LHCN-M2 (cell line): ENCODE measurements around the gene SNU13. TPM values are rescaled to one million over a fixed set of nuclear protein-coding genes. Genes with fewer than 3 reads are reported as not detected.
"Not testable (repeated sequence)": the region's sequence is repeated elsewhere in the genome, so short reads cannot be mapped to it uniquely, and the experiment has no call there.

ENCODE experiments used
- DNase-seq: peaks from one replicate; pipeline ENCODE4 v3.0.0-alpha.2; 2012; ENCODE audit warnings: low read depth
- polyA plus RNA-seq: library from polyadenylated mRNA; unstranded; fragments of >200 nt; gene quantifications from one replicate; pipeline ENCODE4 v1.2.1, GENCODE V29; 2012; ENCODE audit warnings: missing spikeins
- total RNA-seq: library from RNA; depleted of rRNA; stranded (reverse); fragments of >200 nt; gene quantifications from 2 replicates; pipeline ENCODE4 v1.2.3, GENCODE V29; 2014; rRNA removed

Gene SNU13
- total RNA-seq = 135 and 141 TPM in 2 replicates
- polyA plus RNA-seq = 155 TPM

DNA sequence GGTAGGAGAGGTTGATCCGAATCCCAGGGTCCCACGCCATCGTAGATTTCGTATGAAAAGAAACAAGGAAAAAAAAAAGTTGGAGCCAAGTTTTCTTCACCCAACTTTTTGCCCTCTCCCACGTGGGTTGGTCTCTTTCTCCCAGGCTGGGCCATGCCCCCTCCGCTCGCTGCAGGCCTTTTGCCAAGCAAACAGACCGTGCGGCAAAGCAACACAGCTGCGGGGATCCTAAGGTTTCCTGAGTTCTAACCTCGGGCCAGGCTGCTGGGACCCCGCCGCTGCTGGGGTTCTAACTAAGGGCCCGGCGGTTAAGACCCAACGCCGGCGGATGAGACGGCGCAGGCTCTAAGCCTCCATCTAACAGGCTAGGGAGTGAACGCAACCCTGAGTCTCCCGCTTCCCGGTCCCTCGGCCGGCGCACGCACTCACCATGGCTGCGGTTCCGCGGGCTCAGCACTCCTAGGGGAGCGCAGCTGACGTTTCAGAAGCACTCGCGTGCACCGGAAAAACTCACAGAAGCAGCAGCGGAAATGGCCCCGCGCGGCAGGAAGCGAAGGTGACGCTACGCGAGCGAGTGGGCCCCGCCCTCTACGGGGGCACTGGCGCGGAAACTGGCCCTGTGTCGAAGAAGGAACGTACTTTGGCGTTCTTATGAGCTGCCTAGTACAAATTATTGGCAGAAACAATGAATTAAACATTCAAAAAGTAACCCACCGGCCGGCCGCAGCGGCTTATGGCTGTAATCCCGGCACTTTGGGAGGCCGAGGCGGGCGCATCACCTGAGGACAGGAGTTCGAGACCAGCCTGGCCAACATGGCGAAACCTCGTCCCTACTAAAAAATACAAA, at the start of gene SNU13:
Gene SNU13 (minus strand): TSS at position 503 of the 847 bp plus-strand sequence. CDS start 71 bp downstream, at position 432.
- peak; percentile 92 for DNase-seq

DNA sequence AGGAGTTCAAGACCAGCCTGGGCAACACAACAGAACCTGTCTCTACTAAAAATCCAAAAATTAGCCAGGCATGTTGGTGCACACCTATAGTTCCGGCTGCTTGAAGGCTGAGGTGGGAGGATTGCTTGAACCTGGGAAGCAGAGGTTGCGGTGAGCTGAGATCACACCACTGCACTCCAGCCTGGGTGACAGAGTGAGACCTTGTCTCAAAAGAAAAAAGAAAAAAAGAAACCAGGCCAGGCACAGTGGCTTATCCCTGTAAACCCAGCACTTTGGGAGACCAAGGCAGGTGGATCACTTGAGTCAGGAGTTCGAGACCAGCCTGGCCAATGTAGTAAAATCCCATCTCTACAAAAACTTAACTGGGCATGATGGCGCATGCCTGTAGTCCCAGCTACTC, 44.6 kb upstream of the SNU13 start:
- DNase-seq = not testable (repeated sequence)

DNA sequence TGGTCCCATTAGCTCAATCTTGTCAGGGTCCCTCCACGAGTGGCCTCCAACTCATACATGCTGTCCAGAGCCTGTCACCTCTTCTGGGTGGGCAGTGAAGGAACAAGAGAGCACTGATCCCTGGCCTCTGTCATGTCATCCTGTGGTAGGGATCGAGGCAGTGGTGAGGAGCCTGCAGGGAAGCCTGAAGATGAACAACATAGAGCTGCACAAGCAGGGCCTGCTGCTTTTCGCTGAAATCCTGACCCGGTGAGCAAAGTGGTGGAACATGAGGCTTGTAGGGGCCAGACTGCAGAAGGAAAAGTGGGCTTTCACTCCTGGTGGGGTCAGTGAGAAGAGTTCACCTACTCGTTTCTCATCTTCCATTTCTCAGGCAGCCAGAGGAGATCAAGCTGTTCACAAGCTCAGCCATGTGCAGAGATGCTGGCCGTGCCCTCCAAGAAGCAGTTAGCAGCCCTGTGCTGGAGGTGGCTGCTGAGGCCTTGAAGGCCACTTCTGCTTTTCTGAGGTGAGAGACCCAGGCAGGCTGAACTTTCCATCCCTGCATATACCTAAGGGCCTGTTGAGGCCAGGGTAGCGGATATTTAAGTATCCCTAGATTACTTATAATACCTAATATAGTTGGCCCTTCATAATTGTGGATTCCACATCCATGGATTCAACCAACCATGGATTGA, 43.6 kb upstream of the SNU13 start:
- no peak for DNase-seq

DNA sequence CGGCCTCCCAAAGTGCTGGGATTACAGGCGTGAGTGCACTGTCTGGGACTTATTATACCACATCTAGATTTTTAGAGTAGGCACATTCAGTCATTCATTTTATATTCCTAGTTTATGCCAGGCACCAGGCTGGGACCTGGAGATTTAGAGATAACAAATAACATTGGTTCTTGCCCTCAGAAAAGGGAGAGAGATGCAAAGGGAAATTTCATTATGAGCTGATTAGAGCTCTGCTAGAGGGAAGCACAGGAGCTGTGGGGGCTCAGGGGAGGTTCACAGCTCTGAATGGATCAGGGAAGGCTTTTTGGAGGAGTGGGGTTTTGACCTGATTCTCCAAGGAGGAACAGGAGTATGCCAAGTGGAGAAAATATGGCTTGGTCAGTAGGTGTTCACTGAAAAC, 42.9 kb upstream of the SNU13 start:
- no peak for DNase-seq

DNA sequence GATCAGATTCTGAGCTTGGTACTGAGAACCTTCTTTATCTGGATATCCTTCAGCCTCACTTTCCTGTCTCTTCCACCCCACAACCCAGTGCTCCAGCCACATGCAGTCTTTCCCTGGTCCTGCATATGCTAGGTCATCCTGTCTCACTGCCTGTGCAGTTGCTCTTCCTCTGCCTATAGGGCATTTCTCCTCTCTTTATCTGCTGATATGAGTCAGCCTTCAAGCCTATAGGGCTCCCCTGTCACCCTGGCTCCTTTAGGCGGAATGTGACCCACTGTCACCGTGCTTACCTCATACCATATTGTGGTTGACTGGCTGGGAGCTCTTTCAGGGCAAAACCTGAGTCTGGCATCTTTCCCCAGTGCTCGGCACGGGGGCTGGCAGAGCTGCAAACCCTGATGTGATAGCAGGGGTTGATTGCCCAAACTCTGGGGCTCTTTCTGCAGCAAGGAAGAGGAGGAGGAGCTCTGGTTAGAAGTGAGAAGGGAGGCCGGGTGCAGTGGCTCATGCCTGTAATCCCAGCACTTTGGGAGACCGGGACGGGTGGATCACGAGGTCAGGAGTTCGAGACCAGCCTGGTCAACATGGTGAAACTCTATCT, 36.9 kb upstream of the SNU13 start:
- no peak for DNase-seq

DNA sequence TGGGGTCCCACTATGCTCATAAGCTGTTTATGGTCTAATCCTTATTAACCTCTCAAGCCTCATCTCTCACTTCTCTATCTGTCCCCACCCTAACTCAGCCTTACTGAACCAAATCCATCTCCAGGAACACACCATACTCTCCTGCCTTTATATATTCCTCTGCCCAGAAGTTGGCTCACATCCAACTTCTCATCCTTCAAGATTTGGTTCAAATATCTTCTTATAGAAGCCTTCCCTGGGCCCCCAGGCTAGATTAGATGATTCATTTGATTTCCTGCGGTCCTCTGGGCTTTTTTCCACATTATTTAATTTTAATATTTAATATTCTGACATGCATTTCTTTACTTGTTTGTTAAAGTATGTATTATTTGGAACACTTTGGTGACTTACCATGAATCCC, 33.8 kb upstream of the SNU13 start:
- DNase-seq = no peak

DNA sequence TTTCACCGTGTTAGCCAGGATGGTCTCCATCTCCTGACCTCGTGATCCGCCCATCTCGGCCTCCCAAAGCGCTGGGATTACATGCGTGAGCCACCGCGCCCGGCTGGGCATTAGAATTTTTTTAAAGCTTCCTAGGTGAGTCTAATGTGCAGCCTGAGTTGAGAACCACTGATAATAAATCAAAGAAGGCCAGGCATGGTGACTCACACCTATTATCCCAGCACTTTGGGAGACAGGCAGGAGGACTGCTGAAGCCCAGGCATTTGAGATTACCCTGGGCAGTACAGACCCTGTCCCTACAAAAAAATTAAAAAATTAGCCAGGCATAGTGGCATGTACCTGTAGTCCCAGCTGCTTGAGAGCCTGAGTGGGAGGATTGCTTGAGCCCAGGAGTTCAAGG, 24.3 kb upstream of the SNU13 start:
- no peak for DNase-seq

DNA sequence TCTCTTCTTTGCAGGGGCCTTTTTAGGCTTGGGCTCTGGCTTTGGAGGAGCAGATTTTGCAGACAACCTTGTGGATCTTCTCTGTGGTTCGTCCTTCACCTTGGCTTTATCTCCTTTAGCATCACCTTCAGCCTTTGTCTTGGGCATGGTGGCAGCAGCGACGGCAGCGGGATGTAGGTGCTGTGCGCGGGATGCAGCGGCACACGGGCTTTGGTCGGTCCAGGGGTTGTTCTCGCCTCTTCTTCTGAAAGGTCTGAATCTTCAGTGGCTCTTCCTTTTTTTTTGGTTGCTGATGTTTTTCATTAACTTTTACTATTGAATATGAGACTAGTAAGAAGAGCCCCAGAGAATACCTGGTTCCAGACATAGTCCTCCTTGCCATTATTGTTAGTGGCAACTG, 20.7 kb upstream of the SNU13 start:
- DNase-seq = no peak

DNA sequence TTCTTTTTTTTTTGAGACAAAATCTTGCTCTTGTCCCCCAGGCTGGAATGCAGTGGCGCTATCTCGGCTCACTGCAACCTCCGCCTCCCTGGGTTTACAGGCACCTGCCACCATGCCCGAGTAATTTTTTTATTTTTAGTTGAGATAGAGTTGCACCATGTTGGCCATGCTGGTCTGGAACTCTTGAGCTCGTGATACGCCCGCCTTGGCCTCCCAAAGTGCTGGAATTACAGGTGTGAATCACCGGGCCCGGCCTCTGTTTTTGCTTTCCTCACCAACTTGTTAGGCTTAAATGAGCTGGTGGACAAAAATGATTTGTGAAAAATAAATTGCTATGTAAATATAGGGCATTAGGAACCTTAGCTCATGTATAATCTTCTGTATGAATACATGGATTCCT, 14.1 kb upstream of the SNU13 start:
- DNase-seq = no peak

DNA sequence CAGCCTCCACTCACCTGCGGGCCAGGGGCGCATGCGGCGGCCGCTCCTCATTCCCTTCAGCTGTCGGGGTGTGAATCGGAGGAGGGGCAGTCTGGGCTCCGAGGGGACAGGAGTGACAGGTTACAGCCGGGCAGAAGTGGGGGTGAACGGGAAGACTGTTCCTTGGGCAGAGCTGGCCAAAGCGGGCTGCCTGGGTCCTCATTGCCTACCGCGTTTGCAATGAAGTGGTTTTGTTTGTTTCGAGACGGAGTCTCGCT, 11.4 kb upstream of the SNU13 start:
- DNase-seq = no peak

DNA sequence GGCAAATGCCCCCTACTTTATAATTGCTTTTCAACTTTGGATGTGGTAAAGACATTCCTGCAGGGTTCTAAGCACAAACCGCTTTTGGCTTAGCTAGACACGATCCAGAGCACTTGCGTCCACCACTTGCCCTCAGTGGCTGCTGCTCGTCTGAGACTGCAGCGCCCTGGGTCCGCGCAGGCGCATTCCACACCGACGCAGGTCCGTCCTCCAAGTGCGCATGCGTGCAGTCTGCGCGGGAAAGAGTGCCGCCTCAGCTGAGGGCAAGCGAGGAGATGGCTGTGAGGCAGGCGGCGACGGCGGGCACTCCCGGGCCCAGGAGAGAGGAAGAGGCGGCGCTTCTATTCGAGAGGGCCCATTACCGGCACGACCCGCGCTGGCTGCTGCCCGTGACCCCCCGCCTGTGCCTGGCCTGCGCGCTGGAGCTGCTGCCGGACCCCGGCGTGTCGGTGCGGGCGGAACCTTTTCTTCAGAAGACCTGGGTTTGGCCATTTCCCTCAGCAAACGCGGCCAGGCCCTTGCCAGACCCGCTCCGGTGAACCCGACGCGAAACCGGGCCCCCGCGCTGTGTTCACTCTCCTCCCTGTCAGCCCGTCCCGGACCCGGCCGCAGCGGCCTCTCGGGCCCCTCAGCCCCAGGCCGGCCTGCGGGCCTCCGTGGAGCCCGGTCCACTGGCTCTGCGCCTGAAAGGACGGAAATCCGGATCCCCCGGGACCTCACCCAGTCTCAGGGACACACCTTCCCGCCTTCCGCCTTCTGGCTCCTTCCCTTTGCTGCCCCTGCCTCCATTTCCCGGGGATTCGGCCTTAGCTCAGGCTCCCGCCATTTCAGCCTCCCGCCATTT, 10.8 kb upstream of the SNU13 start, which contains the start of gene MEI1:
Gene MEI1 (plus strand): TSS at position 240 of the 844 bp plus-strand sequence. CDS start 36 bp downstream, at position 276.
- peak; percentile 43 for DNase-seq

DNA sequence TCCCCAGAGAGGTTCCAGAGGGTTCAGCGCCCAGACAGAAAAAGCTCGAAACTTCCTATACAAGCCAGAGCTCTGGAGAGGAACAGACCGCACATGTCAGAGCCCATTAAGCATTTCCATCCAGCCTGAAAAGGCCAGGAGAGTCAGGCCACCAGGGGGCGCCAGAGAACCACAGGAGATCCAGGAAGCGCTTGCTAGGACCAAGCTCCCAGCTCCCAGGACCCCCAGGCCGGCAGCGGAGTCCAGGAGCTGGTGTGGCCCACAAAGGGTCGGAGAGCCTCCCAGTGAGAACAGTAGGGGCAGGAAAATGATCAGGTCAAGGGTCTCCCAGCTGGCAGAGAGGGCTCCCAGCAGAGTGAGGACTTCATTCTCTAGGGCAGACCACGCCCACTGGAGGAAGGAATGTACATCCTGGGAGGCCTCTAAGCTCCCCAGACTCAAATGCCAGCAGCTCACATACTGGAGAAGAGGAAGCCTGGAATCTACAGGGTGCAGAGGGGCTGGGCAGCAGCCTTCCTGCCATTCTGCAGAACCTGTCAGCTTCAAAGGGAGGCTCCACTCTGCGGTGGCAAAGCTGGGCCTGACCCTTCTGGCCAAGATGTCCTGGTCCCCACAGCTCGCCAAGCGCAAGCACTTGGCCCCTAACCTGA, 8.6 kb upstream of the SNU13 start:
- peak; percentile 78 for DNase-seq

DNA sequence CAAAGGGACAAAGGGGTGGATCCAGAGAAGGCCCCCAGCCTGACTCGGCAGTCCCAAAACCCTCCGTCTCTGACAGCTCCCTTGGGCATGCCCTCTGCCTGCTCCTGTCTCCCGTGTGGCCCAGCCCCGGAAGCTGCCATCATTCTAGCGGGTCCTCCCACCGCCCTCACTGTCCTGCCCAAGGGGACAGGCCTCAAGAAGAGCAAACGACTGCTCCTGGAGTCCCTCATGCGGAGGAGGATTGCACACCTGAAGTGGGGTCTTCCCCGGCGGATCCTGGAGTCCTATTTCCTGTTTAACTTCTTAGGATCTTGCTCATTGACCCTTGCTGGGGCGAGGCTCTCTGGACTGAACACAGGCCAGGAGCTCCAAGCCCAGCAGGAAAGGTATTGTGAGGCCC, 8.0 kb upstream of the SNU13 start:
- no peak for DNase-seq

DNA sequence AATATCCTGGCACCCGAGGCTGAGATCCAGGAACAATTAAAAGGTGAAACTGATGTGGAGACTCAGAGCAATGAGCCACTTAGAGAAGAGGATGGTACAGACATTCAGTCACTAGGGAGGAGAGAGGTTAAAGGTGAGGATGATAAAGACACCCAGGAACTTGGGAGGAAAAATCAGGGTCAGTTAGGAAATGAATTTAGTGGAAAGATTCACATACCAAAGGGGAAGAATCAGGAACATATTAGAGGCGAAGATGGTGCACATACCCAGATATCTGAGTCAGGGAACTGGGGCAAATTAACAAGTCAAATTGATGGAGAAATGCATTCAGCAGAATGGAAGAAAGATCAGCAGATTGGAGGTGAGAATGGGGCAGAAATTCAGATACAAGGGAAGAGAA, 6.5 kb upstream of the SNU13 start:
- DNase-seq = no peak

DNA sequence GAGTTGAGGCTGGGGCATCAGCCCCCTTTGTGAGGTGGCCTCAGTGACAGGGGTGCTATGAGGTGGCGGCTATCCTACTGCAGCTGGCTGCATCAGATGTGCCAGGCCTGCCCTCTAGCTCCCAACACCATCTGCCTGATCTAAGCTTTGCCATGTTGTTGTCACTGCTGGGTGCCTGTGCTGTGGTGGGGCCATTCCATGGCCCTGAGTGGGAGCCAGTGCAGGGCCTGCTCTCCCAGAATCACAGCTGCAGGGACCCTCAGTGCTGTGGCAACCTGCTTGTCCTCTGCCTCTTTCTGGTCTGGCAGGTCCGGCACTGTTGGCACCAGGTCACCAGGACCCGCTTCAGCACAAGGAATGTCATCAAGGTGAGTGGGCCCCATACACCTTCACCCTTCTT, 1.8 kb upstream of the SNU13 start:
- no peak for DNase-seq

DNA sequence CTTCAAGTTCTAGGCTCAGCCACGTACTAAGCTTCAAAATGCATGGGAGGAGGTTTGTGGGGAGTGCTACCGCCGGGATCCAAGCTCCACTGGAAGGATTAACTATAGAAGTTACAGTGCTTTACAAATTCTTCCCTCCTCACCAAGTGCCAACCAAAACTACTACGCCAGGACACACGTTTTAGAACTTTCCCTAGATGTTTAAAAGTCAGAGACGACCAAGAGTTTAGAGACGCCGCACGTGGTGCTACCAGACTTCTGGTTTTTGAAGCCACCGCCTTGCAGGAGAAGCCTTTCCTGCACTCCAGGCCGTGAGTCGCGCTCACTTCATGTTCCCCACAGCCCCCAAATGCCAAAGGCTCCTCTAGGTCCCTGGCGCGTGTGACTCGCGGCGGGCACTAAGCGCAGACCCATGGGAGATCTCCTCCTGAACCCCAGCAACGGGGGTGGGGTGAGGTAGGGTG, 734 bp downstream of the SNU13 start:
- DNase-seq = peak; percentile 34

DNA sequence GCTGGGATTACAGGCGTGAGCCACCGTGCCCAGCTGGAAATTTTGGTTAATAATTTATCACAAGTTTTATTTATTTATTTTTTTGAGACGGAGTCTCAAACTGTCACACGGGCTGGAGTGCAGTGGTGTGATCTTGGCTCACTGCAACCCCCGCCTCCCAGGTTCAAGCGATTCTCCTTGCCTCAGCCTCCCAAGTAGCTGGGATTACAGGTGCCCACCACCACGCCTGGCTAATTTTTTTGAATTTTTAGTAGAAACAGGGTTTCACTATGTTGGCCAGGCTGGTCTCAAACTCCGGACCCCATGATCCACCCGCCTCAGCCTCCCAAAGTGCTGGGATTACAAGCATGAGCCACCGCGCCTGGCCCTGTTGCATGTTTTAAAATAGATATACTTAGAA, 1.8 kb downstream of the SNU13 start:
- DNase-seq = not testable (repeated sequence)

DNA sequence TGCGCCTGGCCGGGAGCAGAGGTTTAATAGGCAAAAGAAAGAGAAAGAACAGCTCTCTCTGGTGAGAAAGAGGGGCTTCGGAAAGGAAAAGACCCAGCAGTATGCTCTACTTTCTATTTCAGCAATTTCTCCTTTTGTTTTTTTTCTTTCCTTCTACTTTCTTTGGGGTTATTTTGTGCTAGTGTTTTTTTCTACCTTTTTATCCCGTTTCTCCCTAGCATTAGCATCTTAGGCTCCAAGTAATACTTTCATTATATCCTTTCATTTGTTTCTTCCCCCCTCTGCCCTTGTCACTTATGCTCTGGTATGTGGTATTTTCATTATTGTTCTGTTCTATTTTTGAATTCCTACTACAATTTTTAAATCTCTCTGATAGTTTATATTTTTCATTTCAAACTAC, 4.5 kb downstream of the SNU13 start:
- no peak for DNase-seq

DNA sequence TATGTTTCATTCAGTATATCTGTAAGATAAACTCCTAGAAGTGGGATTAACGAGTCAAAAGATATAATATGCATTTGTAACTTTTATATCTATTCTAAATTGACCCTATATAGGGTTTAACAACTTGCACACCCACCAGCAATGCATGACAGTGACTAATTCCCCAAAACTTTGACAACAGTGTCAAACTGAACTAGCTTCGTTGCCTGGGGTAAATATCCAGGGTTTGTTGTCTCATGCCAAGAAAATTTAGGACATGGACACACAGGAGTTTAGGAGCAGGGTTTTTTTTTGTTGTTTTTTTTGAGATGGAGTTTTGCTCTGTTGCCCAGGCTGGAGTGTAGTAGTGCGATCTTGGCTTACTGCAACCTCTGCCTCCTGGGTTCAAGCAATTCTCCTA, 5.1 kb downstream of the SNU13 start:
- no peak for DNase-seq

DNA sequence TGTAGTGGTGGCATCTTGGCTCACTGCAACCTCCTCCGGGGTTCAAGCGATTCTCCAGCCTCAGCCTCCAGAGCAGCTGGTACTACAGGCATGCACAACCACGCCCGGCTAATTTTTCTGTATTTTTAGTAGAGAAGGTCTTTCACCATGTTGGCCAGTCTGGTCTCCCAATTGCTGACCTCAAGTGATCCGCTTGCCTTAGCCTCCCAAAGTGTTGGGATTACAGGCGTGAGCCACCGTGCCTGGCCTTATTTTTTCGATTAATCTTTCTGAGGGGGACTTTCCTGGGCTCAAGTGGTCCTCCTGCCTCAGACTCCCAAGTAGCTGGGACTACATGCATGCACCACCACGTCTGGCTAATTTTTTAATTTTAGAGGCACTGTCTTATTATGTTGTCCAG, 5.6 kb downstream of the SNU13 start:
- no peak for DNase-seq
